Renal cortical epithelial cell (primary cell): ENCODE measurements around the gene ACTN4. TPM values are rescaled to one million over a fixed set of nuclear protein-coding genes. Genes with fewer than 3 reads are reported as not detected.
"Not testable (repeated sequence)": the region's sequence is repeated elsewhere in the genome, so short reads cannot be mapped to it uniquely, and the experiment has no call there.

Experiments
- DNase-seq: peaks from one replicate; pipeline ENCODE4 v3.0.0-alpha.2; 2011; ENCODE audit warnings: low read depth
- total RNA-seq: library from RNA; depleted of rRNA; stranded (reverse); fragments of >200 nt; gene quantifications from 2 replicates; pipeline ENCODE4 v1.2.3, GENCODE V29; 2014

ACTN4 gene
- 513 and 1,377 TPM in 2 replicates for total RNA-seq

DNA sequence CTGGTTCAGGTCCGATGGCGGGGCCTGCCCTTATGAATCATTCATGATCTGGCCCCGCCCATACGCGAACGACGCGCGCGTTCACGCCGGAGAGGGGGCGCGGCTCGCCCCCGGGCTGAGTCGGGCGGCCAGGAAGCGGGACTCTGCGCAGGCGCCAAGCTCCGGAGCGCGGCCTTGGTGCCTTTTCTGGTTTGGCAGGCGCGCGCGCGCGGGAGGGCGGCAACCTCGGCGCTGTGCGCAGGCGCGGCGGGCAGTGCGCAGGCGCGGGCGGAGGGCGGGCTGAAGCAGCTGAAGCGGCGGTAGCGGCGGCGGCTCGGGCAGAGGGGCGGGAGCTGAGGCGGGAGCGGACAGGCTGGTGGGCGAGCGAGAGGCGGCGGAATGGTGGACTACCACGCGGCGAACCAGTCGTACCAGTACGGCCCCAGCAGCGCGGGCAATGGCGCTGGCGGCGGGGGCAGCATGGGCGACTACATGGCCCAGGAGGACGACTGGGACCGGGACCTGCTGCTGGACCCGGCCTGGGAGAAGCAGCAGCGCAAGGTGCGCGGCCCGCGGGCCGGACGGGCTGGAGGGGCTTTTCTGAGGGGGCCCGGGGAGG is at the start of gene ACTN4:
Gene ACTN4 (plus strand): TSS at position 282 of the 598 bp plus-strand sequence. CDS start 97 bp downstream, at position 379.
- DNase-seq = peak; percentile 78

DNA sequence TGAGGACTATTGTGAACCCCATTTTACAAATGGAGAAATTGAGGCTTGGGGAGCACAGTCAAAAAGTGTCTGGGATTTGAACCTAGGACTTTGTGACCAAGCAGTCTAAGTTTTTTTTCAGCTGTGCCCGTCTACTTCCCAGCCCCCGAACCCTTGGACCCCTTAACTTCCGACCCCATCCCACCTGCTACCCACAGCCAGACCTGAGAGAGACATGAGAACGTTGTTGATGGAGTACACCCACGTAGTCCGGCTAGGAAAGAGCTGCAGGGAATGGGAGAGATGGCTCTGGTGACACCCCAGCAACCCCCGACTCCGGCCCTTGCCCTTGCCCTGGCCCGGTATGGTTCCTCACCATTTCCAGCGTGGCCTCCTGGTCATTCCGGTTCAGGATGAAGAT is 47.7 kb upstream of the ACTN4 start:
- DNase-seq = no peak

DNA sequence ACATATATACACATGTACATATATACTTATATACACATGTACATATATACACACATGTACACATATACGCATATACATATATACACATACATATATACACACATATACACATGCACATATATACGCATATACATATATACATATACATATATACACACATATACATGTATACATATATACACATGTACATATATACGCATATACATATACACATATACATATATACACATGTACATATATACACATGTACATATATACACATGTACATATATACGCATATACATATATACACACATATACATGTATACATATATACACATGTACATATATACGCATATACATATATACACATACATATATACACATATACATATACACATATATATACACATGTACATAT is 44.6 kb upstream of the ACTN4 start:
- DNase-seq = not testable (repeated sequence)

DNA sequence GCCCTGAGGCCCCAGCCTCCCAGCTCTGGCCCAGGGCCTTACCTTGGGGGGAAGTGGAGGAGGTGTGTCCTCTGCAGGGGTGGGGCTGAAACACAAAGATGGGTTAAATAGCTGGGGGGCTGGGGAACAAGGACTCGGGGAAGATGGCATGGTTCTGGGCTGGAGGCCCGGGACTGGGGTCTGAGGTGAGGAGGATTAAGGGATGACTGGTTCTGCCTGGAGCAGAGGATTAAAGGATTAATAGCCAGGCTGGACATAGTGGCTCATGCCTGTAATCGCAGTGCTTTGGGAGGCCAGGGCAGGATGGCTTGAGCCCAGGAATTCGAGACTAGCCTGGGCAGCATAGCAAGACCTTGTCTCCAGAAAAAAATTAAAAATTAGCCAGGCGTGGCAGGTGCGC is 41.3 kb upstream of the ACTN4 start:
- no peak for DNase-seq

DNA sequence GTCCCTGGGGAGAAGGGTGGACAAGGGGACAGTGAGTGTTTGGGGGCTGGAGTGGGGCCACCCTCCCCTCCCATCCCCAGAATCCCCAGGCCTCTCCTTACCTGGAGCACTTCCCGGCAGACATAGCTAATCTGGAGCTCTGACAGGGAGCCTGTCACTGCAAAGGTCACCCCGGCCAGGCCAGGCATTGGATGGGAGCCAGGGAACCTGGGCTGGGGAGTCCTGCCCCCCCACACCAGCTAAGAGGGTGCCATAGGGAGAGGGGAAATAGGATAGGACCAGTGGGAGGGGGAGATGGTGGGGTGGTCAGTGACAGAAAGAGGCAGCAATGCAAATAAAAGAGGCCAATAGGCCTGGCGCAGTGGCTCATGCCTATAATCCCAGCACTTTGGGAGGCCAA is 33.2 kb upstream of the ACTN4 start:
- DNase-seq = no peak

DNA sequence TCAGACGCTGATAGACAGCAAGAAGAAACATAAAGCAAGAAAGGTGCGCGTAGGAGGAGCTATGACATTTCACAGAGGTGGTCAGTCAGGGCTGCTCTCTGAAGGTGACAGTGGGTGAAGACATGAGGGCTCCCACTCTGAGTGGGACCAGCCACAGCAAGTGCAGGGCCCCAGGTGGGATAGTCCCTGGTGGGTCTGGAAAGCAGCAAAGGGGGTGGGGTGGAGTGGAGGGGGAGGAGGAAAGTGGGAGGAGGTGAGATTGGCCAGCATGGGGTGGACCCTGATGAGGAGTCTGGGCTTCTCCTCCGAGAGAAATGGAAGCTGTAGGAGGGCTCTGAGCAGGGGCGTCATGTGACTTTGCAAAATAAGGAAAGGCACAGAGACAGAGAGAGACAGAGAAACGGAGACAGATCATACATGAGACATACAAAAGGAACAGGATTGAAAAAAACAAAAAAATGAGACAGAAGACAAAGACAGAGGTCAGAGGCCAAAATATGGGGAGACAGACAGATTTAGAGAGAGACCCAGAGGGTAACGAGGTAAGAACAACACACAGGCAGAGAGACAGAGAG is 32.4 kb upstream of the ACTN4 start:
- DNase-seq = no peak

DNA sequence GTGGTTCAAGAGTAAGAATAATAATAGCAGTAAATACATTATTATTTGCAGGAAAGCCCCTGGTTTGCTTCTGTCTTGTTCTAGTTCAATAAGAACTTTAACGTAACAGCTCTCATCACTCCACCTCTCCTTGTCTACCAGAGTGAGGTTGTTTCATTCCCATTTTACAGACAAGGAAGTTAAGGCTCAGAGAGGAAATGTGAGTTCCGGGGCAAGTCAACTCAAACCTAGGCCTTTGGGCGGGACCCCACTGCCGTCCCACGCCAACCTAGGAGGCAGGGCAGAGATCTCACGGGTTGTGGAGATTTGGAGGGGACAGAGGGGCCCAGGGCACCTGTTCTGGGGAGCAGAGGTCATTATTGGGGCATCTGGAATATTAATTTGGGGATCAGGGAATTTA is 31.2 kb upstream of the ACTN4 start:
- DNase-seq = no peak

DNA sequence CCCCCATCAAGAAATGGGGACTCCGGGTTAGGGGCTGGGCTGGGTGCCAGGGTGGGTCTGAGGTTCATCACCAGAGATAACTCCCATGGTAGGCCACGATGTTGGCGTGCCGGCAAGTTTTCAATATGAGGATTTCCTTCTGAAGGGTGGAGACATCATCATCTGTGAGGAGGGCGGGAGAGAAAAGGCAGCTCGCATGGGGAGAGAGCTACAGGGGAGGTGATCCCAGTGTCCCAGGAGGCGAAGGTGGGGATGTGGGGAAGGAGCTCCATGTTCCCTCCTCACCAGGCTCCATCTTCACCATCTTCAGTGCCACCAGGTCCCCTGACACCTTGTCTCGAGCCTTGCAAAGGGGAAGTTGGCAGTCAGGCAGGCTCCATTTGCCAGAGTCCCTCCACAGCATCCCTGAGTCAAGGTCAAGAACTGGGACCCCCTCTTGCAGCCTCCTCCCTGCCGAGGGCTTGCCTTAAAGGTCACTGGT is 30.1 kb upstream of the ACTN4 start:
- DNase-seq = no peak

DNA sequence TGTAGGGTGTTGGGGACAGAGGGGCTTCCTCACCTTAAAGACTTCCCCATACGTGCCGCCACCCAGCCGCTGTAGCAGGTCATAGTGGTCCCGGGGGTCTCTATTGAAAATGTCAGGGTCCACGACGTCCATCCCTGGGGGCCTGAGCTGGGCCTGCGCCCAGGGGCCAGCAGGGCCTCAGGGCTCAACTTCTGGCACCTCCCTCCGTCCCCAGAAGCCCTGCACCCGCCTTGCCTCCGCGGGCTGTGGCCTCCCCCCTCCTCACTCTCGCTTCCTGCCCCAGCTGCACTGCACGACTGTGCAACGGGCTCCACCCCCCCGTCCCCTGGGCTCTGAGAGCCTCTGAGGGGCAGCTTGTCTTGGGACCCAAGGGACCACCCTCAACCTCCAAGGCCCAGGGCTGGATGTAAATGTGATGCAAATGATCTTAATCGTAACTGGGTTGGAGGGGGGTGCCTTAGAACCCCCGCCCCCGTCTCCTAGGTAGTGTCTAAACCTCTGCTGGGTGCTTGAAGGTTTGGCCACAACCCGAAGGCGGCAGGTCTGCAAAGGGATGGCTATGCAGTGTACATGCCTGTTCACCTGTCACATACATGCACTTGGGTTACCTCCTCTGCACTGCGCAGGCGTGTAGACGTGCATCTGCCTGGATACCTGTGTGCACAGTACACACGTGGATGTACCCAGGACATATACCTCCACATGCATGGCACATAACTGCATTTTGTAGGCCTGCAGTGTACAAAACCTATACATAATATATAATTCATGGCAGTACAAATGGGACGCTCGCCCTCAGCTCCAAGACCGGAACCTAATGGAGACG is 29.5 kb upstream of the ACTN4 start, which contains the start of gene MAP4K1:
Gene MAP4K1 (minus strand): TSS at position 190 of the 826 bp plus-strand sequence. CDS start 58 bp downstream, at position 132.
- no peak for DNase-seq

DNA sequence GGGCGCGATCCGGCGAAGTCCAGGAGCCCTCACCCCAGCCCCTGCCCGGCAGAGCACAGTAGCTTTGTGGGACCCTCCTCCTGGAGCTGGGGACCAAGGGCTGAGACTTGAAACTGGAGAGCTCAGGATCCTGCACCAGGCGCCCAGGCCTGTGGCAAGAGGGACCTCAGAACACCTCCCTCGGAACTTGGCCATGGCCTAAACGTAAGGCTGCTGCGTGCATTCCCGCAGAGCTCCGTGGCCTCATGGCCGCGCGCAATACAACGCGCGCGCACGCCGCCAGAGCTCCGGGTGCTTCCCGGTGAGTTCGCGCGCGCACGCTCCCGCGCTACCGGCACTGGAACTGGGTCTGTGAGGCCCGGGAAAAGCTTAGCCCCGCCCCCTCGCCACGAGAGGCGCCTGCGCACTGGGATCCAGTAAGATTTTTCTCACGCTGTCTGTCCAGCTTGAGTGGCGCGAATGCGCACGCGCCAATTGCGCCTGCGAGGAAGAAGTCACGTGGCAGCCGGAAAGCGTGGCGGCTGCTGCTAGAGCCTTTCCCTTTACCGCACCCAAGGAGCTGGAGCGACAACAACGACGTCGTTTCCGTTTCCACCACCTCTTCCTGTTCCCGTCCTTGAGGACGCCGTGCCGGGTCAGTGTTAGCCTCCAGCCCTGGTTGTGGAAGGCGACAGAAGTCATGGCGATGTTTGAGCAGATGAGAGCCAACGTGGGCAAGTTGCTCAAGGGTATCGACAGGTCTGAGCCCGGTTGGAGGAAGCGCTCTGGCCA is 28.7 kb upstream of the ACTN4 start, which contains the start of gene EIF3K:
Gene EIF3K (plus strand): TSS at position 599 of the 771 bp plus-strand sequence. CDS start 81 bp downstream, at position 680.
- peak; percentile 98 for DNase-seq

DNA sequence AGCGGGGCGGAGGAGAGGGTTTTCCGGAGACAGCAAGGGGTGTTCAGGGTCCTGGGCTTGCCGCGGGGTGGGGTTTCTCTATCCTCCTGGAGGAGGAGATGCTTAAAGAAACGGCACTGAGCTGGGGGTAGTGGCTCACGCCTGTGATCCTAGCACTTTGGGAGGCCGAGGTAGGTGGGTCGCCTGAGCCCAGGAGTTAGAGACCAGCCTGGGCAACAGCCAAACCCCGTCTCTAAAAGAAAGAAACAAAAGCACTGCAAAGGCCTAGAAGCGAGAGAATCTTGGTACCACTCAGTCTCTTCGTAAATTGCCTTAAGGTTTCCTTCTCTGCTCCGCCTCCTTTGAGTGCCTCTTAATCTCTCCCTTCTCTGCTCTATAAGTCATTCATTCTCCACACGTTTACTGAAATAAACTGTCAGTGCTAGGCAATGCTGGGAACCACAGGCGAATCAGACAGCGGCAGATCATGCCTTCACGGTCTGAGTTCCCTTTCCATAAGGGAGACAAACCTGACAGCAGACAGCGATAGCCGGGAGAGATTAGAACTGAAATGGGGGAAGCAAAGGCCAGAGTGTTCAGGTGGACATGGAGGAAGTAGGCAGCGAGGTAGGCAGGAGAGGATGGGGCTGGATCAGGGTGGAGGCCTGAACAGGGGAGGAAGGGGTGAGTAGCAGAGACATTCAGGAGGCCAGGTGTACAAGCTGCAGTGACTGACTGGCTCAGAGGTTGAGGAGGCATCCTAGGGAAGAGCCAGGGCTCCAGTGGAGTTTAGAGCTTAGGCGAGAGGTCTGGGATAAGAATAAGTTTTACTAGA is 27.9 kb upstream of the ACTN4 start:
- no peak for DNase-seq

DNA sequence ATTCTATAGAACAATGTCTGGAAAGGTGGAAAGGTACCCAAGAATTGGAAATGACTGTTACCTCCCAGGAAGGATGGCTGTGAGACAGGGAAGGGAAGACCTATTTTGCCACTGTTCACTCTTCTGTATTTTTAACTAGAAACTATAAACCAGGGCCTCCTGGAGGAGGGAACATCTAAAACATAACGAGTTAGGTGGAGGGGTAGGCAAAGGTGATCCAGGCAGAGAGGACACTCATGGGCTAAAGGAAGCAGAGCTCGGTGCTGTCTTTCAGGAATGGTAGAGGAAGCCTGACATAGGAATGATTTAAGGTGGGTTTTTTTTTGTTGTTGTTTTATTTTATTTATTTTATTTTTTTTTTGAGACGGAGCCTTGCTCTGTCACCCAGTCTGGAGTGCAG is 22.6 kb upstream of the ACTN4 start:
- no peak for DNase-seq

DNA sequence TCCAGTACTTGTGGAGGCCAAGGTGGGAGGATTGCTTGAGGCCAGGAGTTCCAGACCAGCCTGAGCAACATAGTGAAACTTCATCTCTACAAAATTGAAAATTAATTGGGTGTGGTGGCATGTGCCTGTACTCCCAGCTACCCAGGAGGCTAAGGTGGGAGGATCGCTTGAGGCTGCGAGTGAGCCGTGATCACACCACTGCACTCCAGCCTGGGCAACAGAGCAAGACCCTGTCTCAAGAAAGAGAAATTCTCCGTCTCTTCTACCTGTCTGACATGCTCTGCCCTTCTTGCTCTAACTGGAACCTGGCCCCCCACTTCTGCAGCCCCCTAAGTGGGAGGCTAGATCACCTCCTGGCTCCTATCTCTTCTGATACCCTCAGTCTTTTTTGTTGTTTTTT is 21.0 kb upstream of the ACTN4 start:
- DNase-seq = no peak

DNA sequence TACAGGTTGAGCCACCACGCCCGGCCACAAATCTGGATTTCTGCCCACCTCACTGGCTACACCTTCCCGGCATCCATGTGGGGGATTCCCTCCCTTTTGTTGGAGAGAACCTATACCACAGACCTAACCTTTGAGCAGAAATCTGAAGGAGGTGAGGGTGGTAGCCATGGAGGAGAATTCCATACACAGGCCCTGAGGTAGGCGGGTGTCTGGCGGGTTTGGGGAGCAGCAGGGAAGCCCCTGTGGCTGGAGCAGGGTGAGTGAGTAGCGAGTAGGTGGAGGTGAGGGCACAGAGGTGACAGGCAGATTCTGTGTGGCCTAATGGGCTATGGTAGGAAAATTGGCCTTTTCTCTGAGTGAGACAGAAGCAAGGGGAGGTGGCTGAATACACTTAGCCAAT is 17.9 kb upstream of the ACTN4 start:
- DNase-seq = no peak

DNA sequence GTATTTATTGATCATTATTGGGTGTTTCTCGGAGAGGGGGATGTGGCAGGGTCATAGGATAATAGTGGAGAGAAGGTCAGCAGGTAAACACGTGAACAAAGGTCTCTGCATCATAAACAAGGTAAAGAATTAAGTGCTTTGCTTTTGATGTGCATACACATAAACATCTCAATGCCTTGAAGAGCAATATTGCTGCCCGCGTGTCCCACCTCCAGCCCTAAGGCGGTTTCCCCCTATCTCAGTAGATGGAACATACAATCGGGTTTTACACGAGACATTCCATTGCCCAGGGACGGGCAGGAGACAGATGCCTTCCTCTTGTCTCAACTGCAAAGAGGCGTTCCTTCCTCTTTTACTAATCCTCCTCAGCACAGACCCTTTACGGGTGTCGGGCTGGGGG is 16.1 kb upstream of the ACTN4 start:
- not testable (repeated sequence) for DNase-seq

DNA sequence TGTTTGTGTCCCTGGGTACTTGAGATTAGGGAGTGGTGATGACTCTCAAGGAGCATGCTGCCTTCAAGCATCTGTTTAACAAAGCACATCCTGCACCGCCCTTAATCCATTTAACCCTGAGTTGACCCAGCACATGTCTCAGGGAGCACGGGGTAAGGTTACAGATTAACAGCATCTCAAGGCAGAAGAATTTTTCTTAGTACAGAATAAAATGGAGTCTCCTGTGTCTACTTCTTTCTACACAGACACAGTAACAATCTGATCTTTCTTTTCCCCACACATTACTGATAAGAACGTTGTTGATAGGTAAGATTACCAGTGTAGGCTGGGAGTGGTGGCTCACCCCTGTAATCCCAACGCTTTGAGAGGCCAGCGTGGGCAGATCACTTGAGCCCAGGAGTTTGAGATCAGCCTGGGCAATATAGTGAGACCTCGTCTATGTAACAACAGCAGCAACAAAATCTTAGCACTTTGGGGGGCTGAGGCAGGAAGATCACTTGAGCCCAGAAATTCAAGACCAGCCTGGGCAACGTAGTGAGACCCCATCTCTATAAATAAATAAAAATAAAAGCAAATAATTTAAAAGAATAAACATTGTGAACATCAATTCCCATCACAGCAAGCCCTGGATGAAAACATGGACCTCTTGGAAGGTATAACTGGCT is 15.5 kb upstream of the ACTN4 start:
- DNase-seq = peak; percentile 72

DNA sequence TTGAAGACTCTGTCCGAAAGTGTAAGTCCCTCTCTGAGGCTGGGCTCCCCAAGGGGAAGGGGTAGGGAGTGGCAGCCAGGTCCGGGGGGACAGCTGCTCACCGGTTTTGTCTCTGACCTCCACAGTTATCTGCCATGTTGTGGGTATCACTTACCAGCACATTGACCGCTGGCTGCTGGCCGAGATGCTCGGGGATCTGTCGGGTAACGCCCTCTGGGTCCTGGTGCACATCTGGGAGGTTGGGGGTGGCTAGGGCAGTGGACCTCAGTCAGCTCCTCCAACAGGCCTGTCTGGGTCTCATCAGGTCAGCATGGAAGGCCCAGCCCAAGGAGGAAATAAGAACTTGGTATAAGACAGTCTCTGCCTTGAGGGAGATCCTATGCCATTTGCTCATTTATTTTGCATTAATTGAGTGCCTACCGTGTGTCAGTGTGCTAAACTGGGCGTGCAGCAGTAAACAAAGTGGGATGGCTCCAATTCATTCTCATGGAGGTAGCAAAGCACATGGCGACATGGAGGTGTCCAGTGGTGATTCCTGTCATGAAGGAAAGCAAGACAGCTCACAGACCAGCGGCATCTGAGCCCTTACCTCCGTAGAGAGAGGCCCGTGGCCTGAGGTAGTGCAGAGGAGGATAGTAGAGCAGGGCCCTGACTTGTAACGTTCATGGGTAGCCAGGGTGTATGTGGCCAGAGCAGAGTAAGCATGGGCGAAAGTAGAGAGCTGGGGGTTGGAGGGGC is 14.8 kb upstream of the ACTN4 start:
- no peak for DNase-seq

DNA sequence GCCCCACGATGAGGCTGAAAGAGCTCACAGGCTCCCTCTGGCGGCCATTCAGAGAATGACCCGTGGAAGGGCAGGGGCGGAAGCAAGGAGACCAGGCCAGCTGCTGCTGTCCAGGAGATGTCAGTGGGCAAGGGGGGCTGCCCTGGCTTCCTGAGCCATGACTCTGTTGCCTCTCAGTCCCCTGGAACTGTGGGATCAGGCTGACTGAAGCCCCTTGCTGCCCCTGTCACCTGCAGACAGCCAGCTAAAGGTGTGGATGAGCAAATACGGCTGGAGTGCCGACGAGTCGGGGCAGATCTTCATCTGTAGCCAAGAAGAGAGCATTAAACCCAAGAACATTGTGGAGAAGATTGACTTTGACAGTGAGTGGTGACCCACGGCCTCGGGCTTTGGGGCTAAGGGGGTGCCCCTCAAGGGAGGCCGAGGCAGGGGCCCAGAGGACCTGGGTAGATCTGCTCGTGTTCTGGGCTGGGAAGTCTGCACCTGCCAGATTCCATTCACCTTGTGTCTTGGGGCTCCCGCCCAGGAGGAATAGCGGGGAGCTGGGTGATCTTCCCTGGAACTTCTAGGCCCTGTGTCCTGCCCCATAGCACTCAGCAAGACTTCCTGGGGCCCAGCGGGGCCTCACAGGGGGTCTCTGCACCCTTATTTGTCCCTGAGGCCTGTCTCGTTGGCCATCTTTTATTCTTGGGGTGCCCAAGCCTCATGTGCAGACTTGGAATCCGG is 12.5 kb upstream of the ACTN4 start:
- DNase-seq = peak; percentile 30
